HG03342 (cell line): ENCODE measurements around the gene SSTR5.
"Not testable (repeated sequence)": the region's sequence is repeated elsewhere in the genome, so short reads cannot be mapped to it uniquely, and the experiment has no call there.

Experiments
- ATAC-seq: cut with Tn5 transposase; IDR thresholded peaks from one replicate; pipeline ENCODE4 v1.9.1; 2021; ENCODE audit warnings: mild to moderate bottlenecking, moderate library complexity; ENCODE audit not compliant: unreplicated experiment

The SSTR5 gene

GRCh38 chr16:1089822-1090619 lies 17.5 kb downstream of the SSTR5 start:
- no peak for ATAC-seq

- no peak for ATAC-seq
Measured at GRCh38 chr16:1090620-1091587, 18.4 kb downstream of the SSTR5 start.

- ATAC-seq: no peak
Measured at GRCh38 chr16:1091992-1092552, 19.5 kb downstream of the SSTR5 start.

GRCh38 chr16:1092685-1093283 lies 20.2 kb downstream of the SSTR5 start:
- ATAC-seq: not testable (repeated sequence)

- ATAC-seq: no peak
Measured at GRCh38 chr16:1093284-1094123, 21.0 kb downstream of the SSTR5 start.

GRCh38 chr16:1094124-1094479 lies 21.6 kb downstream of the SSTR5 start:
- ATAC-seq: no peak

GRCh38 chr16:1094601-1095449 lies 22.3 kb downstream of the SSTR5 start:
- no peak for ATAC-seq

GRCh38 chr16:1095450-1096168 lies 23.1 kb downstream of the SSTR5 start:
- no peak for ATAC-seq

- no peak for ATAC-seq
Measured at GRCh38 chr16:1096169-1097082, 23.9 kb downstream of the SSTR5 start, which contains the start of gene C1QTNF8. Gene C1QTNF8 (minus strand): TSS chr16:1096244. CDS start chr16:1094922, 1,322 bp downstream.

- no peak for ATAC-seq
Measured at GRCh38 chr16:1097156-1097555, 24.6 kb downstream of the SSTR5 start.

- ATAC-seq: no peak
Measured at GRCh38 chr16:1097800-1098199, 25.3 kb downstream of the SSTR5 start.

GRCh38 chr16:1098266-1098991 lies 25.9 kb downstream of the SSTR5 start:
- no peak for ATAC-seq

GRCh38 chr16:1099189-1100083 lies 26.9 kb downstream of the SSTR5 start:
- ATAC-seq: no peak

GRCh38 chr16:1100084-1100800 lies 27.7 kb downstream of the SSTR5 start:
- no peak for ATAC-seq

GRCh38 chr16:1101133-1101532 lies 28.6 kb downstream of the SSTR5 start:
- no peak for ATAC-seq
